ENCODE results near the gene RASSF10.

The RASSF10 gene

DNA sequence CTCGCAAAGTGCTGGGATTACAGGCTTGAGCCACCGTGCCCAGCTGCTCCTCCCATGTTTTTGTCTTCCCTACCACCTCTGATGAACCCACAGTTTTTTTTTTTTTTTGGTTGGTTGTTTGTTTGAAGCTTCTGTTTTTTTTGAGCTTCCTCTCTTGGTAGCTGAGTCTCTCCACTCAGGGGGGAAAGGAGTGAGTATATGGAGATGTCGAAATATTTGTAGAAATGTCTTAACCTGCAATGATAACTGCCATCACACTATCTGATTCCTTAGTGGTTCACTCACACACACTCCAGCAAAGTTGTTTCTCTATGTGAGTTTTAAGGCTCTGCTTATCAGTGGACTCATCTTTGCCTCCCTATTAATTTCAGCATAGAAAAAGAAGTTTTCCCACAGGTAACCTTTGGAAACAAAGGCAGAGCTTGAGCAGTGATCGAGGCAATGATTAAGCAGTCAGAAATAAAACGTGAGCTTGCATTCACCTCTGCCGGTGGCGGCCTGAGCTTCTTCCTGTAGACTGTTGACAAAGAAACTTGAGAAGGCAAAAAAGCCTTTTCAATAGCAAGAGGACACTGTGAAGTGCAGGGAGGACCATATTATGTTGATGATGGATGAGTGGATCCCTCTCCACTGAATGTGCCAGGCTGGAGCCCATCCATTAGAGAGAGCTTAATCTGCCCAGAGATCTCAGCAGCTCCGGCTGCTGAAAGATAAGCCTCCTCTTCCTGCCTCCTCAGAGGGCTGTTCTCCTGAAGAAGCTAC lies 29.0 kb upstream of the RASSF10 start:
- no peak for TF ChIP-seq JUND (IDR thresholded peaks at IDR 0.05; ENCODE audit: low read depth)
- in situ Hi-C loops (cut with HindIII; ENCODE audit: low pct_unique_long_range_greater_than_20kb, low sequenced_read_pairs), result no loop called here
- peak in 1 of 2 experiments; percentile 23 for DNase-seq (ENCODE audit: low read depth in 1 of 2, low spot score in 1 of 2)

DNA sequence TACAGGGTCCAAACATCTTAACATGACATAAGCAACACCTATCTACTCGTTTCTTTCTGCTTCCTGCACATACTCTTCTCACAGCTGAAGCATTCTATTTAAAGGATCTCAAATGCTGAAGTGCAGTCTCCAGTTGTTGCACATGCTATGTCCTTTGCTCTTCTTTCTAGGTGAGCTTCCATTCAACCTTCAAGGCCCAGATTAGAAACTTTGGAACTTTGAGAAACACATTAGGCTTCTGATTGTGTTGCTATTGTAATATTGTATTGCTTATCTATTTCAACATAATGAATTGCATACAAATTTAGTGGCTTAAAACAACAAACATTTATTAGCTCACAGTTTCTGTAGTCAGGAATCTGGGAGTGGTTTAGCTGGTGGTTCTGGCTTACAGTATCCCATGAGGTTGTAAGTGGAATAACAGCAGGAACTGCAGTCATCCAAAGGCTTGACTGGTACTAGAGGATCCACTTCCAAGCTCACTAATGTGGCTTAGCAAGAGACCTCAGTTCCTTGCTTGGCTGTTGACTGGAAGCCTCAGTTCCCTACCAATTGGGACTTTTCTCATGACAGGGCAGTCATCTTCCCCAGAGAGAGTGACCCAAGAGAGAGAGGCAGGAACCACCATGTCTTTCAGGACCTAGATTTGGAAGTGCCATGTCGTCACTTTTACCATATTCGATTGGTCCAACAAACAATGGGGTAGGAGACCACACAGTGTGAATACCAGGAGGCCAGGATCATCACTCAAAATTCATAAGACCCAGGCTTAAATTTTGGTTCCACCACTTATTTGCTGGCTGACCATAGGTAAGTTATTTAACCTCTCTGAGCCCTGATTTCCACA lies 27.2 kb upstream of the RASSF10 start:
- TF ChIP-seq JUND (IDR thresholded peaks at IDR 0.05; ENCODE audit: low read depth), result no peak
- no peak for DNase-seq (ENCODE audit: low read depth in 1 of 2, low spot score in 1 of 2)
- in situ Hi-C loops (cut with HindIII; ENCODE audit: low pct_unique_long_range_greater_than_20kb, low sequenced_read_pairs), result no loop called here

DNA sequence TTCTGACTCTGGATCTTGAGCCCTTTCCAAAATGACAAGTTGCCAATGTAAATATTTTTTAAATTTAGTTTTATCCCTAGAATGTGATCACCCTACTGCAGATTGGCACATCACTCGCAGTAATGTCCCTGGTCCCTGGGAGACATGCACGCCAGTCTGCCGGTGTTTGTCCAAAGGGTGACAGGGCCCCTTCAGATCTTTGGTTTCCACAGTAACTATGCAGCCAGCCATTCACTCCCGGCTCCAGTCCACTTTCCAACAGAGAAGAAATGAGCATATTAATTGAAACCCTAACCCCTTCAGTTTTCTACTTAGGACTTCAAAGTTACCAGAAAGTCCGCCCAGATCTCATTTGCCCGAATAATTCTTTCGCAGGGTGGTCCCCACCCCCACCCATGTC lies 25.8 kb upstream of the RASSF10 start:
- in situ Hi-C loops (cut with HindIII; ENCODE audit: low pct_unique_long_range_greater_than_20kb, low sequenced_read_pairs), result no loop called here
- DNase-seq (ENCODE audit: low read depth in 1 of 2, low spot score in 1 of 2), result no peak
- no peak for TF ChIP-seq JUND (IDR thresholded peaks at IDR 0.05; ENCODE audit: low read depth)

DNA sequence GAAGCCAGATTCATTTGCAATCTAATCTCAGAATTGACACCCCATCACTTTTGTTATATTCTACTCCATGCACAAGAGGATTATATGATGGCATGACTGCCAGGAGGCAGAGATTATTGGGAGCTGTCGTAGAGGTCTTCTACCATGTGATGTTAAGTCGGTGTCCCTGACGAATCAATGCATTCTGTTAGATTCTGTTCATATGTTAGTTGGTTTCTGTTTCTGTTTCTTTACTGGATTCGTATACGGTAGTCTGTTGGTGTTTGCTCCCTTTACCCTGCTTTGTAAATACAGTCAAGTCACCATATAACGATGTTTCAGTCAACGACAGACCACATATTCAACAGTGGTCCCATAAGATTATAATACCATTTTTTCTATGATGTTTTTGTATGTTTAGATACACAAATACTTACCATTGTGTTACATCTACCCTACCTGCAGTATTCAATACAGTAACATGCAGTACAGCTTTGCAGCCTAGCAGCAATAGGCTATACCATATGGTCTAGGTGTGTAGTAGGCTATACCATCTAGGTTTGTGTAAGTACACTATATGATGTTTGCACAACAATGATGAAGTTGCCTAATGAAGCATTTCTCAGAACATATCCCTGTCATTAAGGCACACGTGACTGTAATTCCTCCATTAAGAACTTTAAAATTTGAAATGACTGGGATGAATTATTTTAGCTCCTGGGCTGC lies 22.8 kb upstream of the RASSF10 start:
- in situ Hi-C loops (cut with HindIII; ENCODE audit: low pct_unique_long_range_greater_than_20kb, low sequenced_read_pairs), result no loop called here
- no peak for DNase-seq (ENCODE audit: low read depth in 1 of 2, low spot score in 1 of 2)
- no peak for TF ChIP-seq JUND (IDR thresholded peaks at IDR 0.05; ENCODE audit: low read depth)

DNA sequence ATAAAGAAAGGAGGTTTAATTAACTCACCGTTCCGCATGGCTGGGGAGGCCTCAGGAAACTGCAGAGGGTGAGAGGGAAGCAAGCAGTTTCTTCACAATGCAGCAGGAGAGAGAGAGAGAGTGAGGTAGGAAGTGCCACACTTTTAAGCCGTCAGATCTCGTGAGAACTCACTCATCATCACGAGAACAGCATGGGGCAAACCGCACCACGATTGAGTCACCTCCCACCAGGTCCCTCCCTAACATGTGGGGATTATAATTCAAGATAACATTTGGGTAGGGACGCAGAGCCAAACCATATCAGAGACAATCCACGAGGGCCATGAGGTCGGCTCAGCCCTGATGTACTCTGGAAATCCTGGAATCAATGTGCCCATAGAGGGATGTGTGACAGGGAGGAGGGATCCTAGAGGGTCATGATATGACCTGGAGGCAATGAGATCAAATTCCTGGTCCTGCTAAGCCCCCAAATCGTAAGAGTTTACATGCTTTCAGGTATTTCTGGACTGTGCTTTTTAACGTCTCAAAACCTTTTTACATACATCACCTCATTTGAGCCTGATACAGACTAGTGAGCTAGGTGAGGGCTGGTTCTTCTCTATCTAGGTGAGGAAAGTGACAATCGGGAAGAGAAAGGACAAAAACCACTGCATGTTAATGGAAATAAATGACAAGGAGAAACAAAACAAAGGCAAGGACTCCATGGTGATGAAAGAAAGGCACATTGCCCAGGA lies 19.5 kb upstream of the RASSF10 start:
- DNase-seq (ENCODE audit: low read depth in 1 of 2, low spot score in 1 of 2), result no peak
- no peak for TF ChIP-seq JUND (IDR thresholded peaks at IDR 0.05; ENCODE audit: low read depth)
- in situ Hi-C loops (cut with HindIII; ENCODE audit: low pct_unique_long_range_greater_than_20kb, low sequenced_read_pairs), result no loop called here

DNA sequence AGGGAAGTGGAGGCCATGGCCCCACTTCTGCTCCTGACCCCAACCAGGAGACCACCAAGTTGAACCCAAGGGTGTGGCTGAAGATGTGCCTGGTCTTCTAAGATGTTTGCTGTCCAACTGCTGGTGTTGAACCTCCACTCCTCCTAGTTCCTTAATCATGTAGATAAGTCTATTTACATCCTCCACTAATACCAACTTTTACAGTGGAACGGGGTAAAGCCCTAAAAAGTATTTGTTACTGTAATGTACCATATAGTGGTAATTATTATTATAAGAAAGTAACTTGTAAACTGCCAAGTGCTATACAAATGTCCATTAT lies 19.0 kb upstream of the RASSF10 start:
- no peak for DNase-seq (ENCODE audit: low read depth in 1 of 2, low spot score in 1 of 2)
- TF ChIP-seq JUND (IDR thresholded peaks at IDR 0.05; ENCODE audit: low read depth), result no peak
- in situ Hi-C loops (cut with HindIII; ENCODE audit: low pct_unique_long_range_greater_than_20kb, low sequenced_read_pairs), result no loop called here

DNA sequence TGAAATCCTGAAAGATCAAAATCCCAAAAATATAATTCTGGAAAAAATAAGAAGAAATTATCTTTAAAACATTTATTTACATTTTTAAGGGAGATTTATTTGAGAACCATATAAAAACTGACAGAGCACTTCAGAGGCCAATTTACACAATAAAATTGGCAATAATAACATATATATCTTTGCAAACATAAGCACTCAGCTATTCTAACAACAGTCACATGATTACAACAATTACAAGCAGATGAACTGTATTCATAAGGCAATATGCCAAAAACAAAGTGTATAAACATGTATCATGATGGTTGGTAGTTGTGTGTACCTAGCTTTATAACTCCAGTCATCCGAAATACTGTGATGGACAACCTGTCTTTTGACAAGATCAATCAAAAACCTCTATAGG lies 17.7 kb upstream of the RASSF10 start:
- no peak for DNase-seq (ENCODE audit: low read depth in 1 of 2, low spot score in 1 of 2)
- in situ Hi-C loops (cut with HindIII; ENCODE audit: low pct_unique_long_range_greater_than_20kb, low sequenced_read_pairs), result no loop called here
- TF ChIP-seq JUND (IDR thresholded peaks at IDR 0.05; ENCODE audit: low read depth), result no peak

DNA sequence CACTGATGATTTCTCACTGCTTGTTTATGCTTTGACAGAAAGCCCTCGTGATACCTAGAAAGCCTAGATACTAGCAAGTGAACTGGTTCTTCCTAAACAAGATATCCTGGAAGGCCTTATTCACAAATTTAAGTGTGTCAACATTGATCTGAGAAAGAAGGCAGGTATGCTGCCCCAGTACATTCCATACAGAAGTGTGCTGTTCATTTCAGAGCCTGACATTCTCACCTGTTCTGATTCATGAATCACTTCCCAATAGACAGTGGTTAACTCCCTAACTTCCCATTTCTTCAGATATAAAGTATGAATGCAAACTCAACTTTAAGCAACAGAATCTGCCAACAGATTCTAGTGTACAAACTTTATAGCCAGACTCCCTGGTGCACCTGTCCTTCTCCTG lies 15.5 kb upstream of the RASSF10 start:
- in situ Hi-C loops (cut with HindIII; ENCODE audit: low pct_unique_long_range_greater_than_20kb, low sequenced_read_pairs), result no loop called here
- no peak for TF ChIP-seq JUND (IDR thresholded peaks at IDR 0.05; ENCODE audit: low read depth)
- DNase-seq (ENCODE audit: low read depth in 1 of 2, low spot score in 1 of 2), result no peak

DNA sequence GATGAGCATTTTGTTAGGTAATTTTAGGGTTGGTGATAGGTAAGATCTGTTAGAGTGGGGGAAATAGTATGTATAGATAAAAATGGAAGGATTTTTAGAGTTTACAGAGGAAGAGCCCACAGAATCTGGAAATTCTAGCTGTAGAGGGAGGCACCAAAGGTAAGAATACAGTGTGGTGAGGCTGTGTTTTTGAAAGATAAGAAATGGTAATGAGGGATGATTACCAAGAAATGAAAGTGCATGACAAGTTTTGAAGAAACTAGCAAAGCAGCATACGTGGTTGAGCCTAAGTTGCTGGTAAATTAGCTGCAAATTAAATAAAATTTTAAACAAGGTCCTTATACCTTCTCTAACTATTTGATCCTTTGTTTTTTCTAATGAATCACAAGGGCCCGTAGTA lies 14.6 kb upstream of the RASSF10 start:
- DNase-seq (ENCODE audit: low read depth in 1 of 2, low spot score in 1 of 2), result no peak
- no peak for TF ChIP-seq JUND (IDR thresholded peaks at IDR 0.05; ENCODE audit: low read depth)
- in situ Hi-C loops (cut with HindIII; ENCODE audit: low pct_unique_long_range_greater_than_20kb, low sequenced_read_pairs), result no loop called here

DNA sequence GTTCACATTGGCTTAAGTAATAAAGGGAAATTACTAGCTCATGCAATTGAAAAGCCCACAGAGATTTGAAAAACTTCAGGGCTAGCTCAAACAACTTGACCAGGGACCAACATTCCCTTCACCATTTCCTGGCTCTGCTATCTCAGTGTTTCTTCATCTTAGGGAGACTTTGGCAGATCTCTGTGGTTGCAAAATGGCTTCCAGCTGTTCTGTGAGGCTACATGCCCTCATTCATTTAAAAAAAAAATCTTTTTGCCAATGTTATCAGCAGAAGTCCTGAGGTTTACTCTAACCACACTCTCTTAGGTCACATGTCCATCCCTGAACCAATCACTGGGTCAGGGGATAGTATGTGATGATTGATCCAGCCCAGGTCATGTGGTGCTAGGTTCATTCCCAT lies 13.9 kb upstream of the RASSF10 start:
- no peak for DNase-seq (ENCODE audit: low read depth in 1 of 2, low spot score in 1 of 2)
- in situ Hi-C loops (cut with HindIII; ENCODE audit: low pct_unique_long_range_greater_than_20kb, low sequenced_read_pairs), result no loop called here
- TF ChIP-seq JUND (IDR thresholded peaks at IDR 0.05; ENCODE audit: low read depth), result no peak

DNA sequence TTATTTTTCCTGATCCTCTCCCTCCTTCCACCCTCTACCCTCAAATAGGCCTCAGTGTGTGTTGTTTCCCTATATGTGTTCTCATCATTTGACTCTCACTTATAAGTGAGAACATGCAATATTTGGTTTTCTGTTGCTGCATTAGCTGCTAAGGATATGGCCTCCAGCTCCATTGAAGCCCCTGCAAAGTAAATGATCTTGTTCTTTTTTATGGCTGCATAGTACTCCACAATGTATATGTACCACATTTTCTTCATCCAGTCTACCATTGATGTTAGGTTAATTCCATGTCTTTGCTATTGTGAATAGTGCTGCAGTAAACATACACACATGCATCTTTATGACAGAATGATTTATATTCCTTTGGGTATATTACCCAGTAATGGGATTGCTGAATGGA lies 13.3 kb upstream of the RASSF10 start:
- DNase-seq (ENCODE audit: low read depth in 1 of 2, low spot score in 1 of 2), result no peak
- no peak for TF ChIP-seq JUND (IDR thresholded peaks at IDR 0.05; ENCODE audit: low read depth)
- in situ Hi-C loops (cut with HindIII; ENCODE audit: low pct_unique_long_range_greater_than_20kb, low sequenced_read_pairs), result no loop called here

DNA sequence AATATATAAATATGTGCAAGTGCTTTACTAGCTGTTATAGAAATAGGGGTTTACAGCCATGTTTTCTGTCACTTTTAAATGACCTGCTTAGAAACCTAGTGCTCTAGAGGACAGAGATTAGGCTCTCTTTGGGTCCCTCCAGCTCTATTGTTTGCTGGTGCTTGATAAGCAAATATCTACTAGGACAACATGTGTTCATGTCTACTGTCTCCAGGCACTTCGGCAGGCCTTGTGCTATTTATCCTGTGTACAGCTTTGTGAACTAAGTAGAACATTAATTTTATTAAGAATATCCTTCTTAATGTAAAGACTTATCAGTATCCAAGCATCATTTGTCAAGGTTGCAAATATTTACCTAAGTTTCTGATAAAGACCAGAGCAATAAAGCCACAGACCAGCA lies 11.9 kb upstream of the RASSF10 start:
- in situ Hi-C loops (cut with HindIII; ENCODE audit: low pct_unique_long_range_greater_than_20kb, low sequenced_read_pairs), result no loop called here
- no peak for DNase-seq (ENCODE audit: low read depth in 1 of 2, low spot score in 1 of 2)
- no peak for TF ChIP-seq JUND (IDR thresholded peaks at IDR 0.05; ENCODE audit: low read depth)

All from T47D (cell line).